Duodenal mucosa (tissue), 2 donors: ENCODE data around the gene SCARB1.
"Not testable (repeated sequence)": the region's sequence is repeated elsewhere in the genome, so short reads cannot be mapped to it uniquely, and the experiment has no call there.

Experiments used
- H3K27ac ChIP-seq: one replicate; pipeline ENCODE4 v1.7.0; 2013; ENCODE audit warnings: low read depth, low read length
- H3K27me3 ChIP-seq, 2 donors: one replicate each; pipeline ENCODE4 v1.7.0; 2013; ENCODE audit warnings: low read length in 2 of 2, control low read depth in 1 of 2; ENCODE audit not compliant: insufficient read depth in 2 of 2, control insufficient read depth in 1 of 2
- H3K36me3 ChIP-seq, 2 donors: one replicate each; pipeline ENCODE4 v1.7.0; 2013; ENCODE audit warnings: low read length in 2 of 2, control low read depth in 1 of 2; ENCODE audit not compliant: insufficient read depth in 2 of 2, control insufficient read depth in 1 of 2
- H3K4me1 ChIP-seq, 2 donors: one replicate each; pipeline ENCODE4 v1.7.0; 2013; ENCODE audit warnings: low read length in 2 of 2, control low read depth in 1 of 2; ENCODE audit not compliant: insufficient read depth in 2 of 2, control insufficient read depth in 1 of 2
- H3K4me3 ChIP-seq, 2 donors: one replicate each; pipeline ENCODE4 v1.7.0; 2013; ENCODE audit warnings: low read length in 2 of 2, low read depth in 1 of 2
- H3K9ac ChIP-seq, 2 donors: one replicate each; pipeline ENCODE4 v1.7.0; 2013; ENCODE audit warnings: low read length in 2 of 2, low read depth in 1 of 2
- H3K9me3 ChIP-seq, 2 donors: one replicate each; pipeline ENCODE4 v1.7.0; 2013; ENCODE audit warnings: low read length in 2 of 2, control low read depth in 1 of 2; ENCODE audit not compliant: control insufficient read depth in 1 of 2

Gene SCARB1, protein sequence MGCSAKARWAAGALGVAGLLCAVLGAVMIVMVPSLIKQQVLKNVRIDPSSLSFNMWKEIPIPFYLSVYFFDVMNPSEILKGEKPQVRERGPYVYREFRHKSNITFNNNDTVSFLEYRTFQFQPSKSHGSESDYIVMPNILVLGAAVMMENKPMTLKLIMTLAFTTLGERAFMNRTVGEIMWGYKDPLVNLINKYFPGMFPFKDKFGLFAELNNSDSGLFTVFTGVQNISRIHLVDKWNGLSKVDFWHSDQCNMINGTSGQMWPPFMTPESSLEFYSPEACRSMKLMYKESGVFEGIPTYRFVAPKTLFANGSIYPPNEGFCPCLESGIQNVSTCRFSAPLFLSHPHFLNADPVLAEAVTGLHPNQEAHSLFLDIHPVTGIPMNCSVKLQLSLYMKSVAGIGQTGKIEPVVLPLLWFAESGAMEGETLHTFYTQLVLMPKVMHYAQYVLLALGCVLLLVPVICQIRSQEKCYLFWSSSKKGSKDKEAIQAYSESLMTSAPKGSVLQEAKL

DNA sequence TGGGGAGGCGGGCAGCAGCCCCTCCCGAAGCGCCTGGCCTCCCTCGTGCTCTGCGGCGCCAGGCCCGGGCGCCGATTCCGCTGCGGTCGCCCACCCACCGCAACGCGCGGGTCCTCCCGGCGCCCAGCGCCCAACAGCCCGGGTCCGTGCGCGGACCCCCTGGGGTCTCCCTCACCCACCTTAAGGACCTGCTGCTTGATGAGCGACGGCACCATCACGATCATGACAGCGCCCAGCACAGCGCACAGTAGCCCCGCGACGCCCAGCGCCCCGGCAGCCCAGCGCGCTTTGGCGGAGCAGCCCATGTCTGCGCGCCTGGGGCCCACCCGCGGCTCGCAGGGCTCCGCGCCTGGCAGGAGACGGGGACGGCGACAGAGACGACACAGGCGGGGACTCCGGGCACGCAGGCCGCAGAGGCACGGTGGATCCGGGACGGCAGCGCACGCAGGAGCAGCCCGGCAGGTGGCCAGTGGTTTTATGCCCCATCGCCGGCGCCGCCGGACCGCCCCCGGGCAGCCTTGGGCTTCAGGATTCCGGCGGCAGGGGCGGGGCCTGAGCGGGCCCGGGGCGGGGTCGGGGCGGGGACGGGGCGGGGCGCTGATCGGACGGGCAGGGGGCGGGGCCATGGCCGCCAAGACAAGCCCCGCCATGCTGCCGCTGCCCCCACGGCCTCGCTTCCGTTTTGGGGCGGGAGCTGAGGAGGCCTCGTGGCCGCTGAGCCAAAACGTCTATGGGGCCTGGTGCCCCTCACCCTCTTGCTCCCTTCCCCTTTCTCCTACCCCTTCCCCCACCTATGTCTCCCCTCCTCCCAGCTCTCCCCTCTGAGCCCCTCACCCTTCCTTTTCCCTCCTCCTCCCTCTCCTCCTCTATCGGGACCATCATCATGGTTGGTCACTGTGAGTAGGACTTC is at the start of gene SCARB1:
TSS of gene SCARB1 (minus strand) at position 449 of the 910 bp plus-strand sequence. CDS start at position 305, 144 bp downstream.
- H3K9me3 ChIP-seq: no peaks in the 10 kb centered on the region
- H3K27me3 ChIP-seq: no peaks in the 10 kb centered on the region
- peak within 1 kb of the TSS; percentile 22 for H3K27ac ChIP-seq
- H3K4me3 ChIP-seq: peak within 1 kb of the TSS; percentile 78 to 84
- peaks cover 0 to 5% of the 10 kb centered on the region in 2 donors for H3K36me3 ChIP-seq
- peak within 1 kb of the TSS; percentile 72 to 87 for H3K9ac ChIP-seq
- H3K4me1 ChIP-seq: peaks cover 15 to 26% of the 10 kb centered on the region in 2 donors

DNA sequence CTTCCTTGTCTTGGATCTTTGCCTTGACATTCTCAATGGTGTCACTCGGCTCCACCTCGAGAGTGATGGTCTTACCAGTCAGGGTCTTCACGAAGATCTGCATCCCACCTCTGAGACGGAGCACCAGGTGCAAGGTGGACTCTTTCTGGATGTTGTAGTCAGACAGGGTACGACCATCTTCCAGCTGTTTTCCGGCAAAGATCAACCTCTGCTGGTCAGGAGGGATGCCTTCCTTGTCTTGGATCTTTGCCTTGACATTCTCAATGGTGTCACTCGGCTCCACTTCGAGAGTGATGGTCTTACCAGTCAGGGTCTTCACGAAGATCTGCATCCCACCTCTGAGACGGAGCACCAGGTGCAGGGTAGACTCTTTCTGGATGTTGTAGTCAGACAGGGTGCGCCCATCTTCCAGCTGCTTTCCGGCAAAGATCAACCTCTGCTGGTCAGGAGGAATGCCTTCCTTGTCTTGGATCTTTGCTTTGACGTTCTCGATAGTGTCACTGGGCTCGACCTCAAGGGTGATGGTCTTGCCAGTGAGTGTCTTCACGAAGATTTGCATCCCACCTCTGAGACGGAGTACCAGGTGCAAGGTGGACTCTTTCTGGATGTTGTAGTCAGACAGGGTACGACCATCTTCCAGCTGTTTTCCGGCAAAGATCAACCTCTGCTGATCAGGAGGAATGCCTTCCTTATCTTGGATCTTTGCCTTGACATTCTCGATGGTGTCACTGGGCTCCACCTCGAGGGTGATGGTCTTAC is 49.0 kb upstream of the SCARB1 start:
- Histone ChIP-seq H3K9ac (peak overlapping the region in 1 of 2 donors; percentile 99), H3K36me3 (peaks cover 13 to 27% of the 10 kb centered on the region in 2 donors), H3K4me1 (peaks cover 37 to 38% of the 10 kb centered on the region in 2 donors), H3K4me3 (peak overlapping the region; percentile 44 to 48)
- not testable (repeated sequence) for H3K9me3 ChIP-seq, H3K27ac ChIP-seq, H3K27me3 ChIP-seq

DNA sequence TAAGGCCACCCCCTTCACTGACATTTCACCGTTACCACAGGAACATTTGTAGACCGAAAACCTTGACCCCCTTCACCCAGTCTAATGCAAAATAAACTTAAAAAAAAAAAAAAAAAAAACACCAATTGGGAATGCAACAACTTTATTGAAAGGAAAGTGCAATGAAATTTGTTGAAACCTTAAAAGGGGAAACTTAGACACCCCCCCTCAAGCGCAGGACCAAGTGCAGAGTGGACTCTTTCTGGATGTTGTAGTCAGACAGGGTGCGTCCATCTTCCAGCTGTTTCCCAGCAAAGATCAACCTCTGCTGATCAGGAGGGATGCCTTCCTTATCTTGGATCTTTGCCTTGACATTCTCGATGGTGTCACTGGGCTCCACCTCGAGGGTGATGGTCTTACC is 47.9 kb upstream of the SCARB1 start:
- H3K27ac ChIP-seq, H3K27me3 ChIP-seq, H3K9me3 ChIP-seq: not testable (repeated sequence)
- Histone ChIP-seq H3K4me1 (peaks cover 31 to 33% of the 10 kb centered on the region in 2 donors), H3K4me3 (peak overlapping the region; percentile 21 to 42), H3K36me3 (peaks cover 13 to 27% of the 10 kb centered on the region in 2 donors), H3K9ac (peak overlapping the region in 1 of 2 donors; percentile 17)

DNA sequence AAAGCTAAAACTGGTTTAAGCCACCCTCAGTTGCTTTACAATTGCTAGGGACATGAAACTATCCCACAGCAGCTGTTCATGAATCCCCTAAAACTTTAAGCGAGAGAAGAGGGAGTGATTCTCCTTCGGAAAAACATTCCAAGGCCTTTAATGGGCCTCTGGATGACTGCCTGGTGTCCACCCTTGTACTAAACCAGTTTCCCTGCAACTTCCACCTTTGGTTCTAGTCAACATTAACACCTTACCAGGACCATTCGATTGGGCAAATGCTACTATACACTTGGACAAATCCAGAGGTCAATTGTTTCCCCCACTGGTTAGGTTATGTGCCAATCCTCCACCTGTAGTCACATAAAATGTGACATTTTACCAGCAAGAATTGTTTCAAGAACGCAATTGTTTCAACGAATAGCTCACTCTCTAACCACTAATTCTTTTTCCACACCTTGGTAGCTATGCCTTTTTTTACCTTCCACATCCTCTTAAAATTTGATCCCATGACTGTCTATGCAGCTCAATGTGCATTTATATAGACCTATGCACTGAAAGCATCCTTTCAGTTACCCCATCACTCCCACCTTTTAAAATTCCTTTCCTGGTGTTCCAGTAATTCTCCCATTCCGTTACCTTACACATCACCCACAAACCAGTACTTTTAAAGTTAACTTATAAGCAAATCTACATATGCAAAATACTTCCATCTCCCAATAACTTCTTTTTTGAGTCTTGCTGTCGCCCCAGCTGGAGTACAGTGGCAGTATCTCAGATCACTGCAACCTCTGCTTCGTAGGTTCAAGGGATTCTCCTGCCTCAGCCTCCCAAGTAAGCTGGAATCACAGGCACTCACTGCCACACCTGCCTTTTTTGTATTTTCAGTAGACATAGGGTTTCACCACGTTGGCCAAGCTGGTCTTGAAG is 47.2 kb upstream of the SCARB1 start:
- Histone ChIP-seq H3K4me1 (peaks cover 24 to 29% of the 10 kb centered on the region in 2 donors), H3K36me3 (peaks cover 13 to 27% of the 10 kb centered on the region in 2 donors), H3K9ac (peak overlapping the region in 1 of 2 donors; percentile 17), H3K27ac (no peak overlapping the region), H3K9me3 (no peaks in the 10 kb centered on the region), H3K27me3 (no peaks in the 10 kb centered on the region), H3K4me3 (peak overlapping the region; percentile 21 to 42)

DNA sequence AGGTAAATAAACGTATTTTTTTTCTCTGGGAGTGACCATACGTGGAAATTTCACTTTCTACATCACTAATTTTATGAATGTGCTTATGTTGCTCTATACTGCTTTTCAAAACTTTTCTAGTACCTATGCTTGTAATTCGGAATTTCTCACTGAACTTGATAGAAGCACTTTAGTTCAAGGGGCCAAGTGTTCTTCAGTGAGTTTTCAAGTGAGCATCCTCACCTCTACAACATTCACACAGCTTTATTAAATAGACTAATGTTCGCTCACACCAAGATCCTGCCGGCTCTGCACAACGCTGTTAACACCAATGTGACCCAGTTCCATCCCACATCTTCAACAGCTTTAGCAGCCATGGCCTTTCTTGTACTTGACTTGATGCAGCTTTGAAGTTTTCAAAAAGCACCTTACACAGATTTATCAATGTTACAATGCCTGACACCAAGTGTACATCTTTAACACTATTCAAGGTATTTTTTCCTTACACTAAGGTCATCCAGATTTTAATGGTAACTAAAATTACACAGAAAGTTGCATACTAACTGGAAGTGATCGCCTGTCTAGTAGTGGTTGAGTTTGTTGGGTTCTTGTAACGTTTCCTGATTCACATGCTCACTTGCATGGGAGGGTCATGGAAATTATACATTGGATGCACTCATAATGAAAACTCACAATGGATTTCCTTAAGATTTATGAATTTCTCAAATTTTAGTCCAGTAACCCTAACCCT is 46.3 kb upstream of the SCARB1 start:
- Histone ChIP-seq H3K27me3 (no peaks in the 10 kb centered on the region), H3K9ac (no peak overlapping the region), H3K36me3 (peaks cover 13 to 27% of the 10 kb centered on the region in 2 donors), H3K4me1 (peaks cover 21 to 28% of the 10 kb centered on the region in 2 donors), H3K9me3 (no peaks in the 10 kb centered on the region), H3K4me3 (no peak overlapping the region), H3K27ac (no peak overlapping the region)

DNA sequence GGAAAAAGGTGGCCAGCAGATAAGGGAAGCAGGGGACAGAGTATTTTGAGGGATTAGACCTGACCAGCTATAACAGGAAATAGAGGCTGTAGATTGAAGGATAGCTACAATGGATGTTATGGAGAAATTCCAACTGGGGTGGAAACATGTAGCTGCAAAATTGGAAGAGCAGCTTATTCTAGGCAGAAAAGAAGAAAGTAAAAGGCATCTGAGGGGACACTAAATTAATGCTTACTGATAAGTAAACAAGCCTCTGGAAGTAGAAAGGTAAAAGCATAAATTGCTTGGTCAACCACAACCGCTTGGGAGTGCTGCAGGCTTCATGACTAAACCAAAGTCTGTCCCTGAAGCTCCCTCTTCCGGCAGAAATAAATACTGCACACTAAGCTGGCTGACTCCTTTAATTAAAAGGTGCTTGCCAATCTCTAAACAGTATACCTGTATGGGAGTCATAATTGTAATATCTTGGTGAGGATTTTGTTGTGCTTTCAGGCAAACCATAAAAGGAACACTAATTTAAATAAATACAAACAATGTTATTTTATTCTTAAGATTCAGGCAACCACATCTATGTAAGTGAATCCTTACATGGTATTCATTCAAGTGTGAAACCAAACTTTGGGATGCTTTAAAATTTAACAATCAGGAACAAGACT is 43.1 kb upstream of the SCARB1 start:
- no peaks in the 10 kb centered on the region for H3K27me3 ChIP-seq
- no peak overlapping the region for H3K9ac ChIP-seq
- peaks cover 9 to 13% of the 10 kb centered on the region in 2 donors for H3K36me3 ChIP-seq
- no peak overlapping the region for H3K4me3 ChIP-seq
- H3K27ac ChIP-seq: no peak overlapping the region
- peaks cover 28 to 36% of the 10 kb centered on the region in 2 donors for H3K4me1 ChIP-seq
- H3K9me3 ChIP-seq: no peaks in the 10 kb centered on the region

DNA sequence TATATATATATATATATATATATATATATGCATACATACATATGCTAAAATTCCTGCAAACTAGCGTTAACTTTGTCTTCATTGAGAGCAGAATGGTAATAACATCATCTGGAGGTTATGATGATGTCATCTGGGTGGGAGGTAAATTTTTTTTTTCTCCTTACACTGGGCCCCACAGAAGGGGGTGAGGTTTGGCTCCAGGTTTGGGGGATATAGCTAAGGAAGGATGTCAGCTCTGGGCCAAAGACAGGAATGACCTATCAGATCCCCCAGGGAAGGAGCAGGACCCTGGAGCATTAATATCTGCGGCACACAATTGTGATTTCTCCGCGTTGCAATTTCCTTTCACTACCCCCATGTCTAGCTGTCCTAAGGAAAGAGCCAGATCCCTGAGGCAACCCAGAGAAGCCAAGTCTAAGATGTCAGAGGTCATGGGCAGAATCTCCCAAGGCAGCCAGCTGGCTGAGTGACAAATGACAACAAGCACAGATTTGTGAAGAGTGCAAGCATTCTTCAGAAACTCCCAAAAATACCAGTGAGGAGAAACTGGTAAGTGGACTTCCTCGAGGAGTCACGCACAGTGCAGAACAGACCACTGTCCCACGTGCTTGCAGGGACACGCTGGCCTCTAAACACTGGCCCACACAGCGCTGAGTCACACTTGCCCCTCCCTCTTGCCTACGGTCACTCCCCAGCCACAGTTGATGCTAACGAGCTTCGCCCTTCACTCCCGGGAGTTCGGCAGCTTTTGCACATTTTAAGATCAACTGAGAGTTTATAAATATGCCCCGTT is 40.8 kb upstream of the SCARB1 start:
- Histone ChIP-seq H3K9ac (no peak overlapping the region), H3K27ac (peak overlapping the region; percentile 26), H3K4me3 (peak overlapping the region in 1 of 2 donors; percentile 18), H3K27me3 (no peaks in the 10 kb centered on the region), H3K4me1 (peaks cover 12 to 18% of the 10 kb centered on the region in 2 donors), H3K36me3 (no peaks in the 10 kb centered on the region), H3K9me3 (no peaks in the 10 kb centered on the region)

DNA sequence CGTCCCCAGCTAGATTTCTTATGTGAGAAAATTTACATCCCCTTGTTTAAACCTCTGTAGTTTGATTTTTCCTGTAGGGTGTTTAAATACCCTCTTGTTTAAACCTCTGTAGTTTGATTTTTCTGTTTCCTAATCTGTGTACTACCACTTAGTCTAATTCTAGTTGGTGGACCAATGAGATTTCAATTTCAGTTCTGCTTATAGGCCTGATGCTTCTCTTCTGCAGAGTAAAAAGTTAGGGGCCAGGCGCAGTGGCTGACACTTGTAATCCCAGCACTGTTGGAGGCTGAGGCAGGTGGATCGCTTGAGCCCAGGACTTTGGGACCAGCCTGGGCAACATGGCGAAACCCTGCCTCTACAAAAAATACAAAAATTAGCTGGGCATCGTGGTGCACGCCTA is 39.3 kb upstream of the SCARB1 start:
- Histone ChIP-seq H3K36me3 (no peaks in the 10 kb centered on the region), H3K27ac (no peak overlapping the region), H3K9me3 (no peaks in the 10 kb centered on the region), H3K4me3 (no peak overlapping the region), H3K4me1 (peaks cover 17 to 18% of the 10 kb centered on the region in 2 donors), H3K27me3 (no peaks in the 10 kb centered on the region), H3K9ac (no peak overlapping the region)
